NCI-H1092 treated with DMSO at 0.1 percent for 48 hours (cell line): ENCODE measurements around the gene ELK4.

Experiments
- DNase-seq: peaks from one replicate; lab custom pipeline; 2025; lab: John Stamatoyannopoulos, UW

Gene ELK4

GRCh38 chr1:205563927-205564441 is 67.8 kb downstream of the ELK4 start:
- DNase-seq, result no peak

DNA sequence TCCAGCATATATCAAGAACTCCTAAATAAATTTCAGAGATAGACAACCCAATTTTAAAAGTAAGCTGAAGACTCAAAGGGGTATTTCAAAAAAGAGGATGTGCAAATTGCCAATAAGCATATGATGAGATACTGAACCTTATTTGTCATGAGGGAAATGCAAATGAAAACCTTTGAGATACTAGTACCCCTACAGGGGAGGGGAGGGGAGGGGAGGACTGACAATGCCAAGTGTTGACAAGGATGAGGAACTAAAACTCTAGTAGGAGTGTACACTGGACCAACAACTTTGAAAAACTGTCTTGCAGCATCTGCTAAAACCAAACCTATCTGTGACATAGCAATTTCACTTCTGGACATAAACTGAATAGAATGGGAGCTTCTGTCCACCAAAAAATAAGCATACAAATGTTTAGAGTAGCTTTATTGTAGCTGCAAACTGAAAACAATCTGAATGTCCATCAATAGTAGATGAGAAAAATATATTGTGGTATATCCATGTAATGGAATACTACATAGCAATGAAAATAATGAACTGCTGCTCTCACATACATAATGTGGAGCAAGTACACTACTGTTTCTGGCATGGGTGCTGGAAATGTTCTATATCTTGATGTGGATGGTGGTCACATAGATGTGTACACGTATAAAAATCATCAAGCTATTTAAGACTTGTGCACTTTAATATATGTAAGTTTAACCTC is 70.2 kb downstream of the ELK4 start:
- DNase-seq, result no peak
